ENCODE measurements around the gene ATP10B.

- TF ChIP-seq CTCF (IDR thresholded peaks at IDR 0.05) (no peak), POLR2A (IDR thresholded peaks at IDR 0.05) (no peak), EP300 (IDR thresholded peaks at IDR 0.05; ENCODE audit: low read depth) (no peak)
These were observed 58.5 kb downstream of the ATP10B start for GRCh38 chr5:160793530-160793899.

Data from transverse colon (tissue), 3 donors.